ENCODE measurements around the gene FRMD3.
A peak's percentile ranks its signal among the peaks of the same experiment; 100 is the strongest.

The FRMD3 gene

DNA sequence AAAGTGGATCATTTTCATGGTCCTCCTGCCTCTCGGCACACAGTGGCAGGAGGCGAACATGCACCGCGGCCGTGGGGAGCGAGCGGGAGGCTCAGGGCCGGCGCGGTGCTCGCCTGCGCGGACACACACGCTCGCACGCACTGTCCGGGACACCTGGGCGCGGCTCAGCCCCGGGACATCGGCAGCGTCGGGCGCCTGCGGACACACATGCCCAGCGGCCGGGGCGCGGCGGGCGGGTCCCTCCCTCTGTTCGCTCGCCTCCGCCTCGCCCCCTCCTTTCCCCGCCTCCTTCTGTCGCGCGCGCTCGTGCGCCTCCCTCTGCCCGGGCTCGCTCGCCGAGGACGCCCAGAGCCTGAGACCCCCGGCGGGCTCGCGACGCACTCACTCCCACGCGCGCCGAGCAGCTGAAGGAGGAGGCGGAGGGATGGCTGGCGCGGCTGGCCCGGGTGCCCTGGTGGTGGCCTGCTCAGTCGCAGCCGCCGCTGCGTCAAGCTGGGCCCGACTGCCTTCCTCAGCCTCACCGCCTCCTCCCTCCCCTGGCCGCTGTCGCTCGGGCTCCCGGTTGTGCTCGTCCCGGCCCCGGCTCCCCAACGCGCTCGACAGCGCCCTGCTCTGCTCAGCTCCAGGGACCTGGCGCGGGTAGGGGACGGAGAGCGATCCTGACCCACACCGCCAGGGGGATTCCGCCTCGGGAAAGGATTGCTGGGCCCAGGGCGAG, at the start of gene FRMD3:
Gene FRMD3 (minus strand): TSS at position 230 of the 718 bp plus-strand sequence. CDS start 170 bp downstream, at position 60.
- peak within 1 kb of the TSS; percentile 44 for H3K4me3 ChIP-seq (replicated peaks; ENCODE audit: low read depth, low read length)
- DNase-seq (ENCODE audit: low read depth): peak; percentile 59
- TF ChIP-seq, protein P1, sequence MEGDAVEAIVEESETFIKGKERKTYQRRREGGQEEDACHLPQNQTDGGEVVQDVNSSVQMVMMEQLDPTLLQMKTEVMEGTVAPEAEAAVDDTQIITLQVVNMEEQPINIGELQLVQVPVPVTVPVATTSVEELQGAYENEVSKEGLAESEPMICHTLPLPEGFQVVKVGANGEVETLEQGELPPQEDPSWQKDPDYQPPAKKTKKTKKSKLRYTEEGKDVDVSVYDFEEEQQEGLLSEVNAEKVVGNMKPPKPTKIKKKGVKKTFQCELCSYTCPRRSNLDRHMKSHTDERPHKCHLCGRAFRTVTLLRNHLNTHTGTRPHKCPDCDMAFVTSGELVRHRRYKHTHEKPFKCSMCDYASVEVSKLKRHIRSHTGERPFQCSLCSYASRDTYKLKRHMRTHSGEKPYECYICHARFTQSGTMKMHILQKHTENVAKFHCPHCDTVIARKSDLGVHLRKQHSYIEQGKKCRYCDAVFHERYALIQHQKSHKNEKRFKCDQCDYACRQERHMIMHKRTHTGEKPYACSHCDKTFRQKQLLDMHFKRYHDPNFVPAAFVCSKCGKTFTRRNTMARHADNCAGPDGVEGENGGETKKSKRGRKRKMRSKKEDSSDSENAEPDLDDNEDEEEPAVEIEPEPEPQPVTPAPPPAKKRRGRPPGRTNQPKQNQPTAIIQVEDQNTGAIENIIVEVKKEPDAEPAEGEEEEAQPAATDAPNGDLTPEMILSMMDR (IDR thresholded peaks at IDR 0.05; ENCODE audit: low read length, missing control alignments): peak; percentile 63

DNA sequence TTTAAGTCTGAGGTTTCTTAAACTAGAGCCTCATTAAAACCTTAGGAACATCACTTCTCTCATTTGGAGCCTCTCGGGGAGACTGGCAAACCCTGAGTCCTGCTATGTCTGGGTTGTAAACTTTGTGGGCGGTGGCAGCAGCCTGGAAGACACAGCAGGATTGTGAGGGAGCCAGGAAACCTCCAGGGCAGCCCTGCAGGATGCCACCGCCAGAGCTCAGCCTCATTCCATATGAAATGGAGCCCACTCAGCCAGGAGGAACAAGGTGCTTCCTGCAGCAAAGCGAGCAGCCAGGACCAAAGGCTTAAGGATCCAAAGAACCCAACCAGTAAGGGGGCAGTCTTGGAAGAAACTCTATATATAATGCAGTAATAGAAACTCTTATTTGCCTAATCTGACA, 46.8 kb upstream of the FRMD3 start:
- TF ChIP-seq, protein P1 (IDR thresholded peaks at IDR 0.05; ENCODE audit: low read length, missing control alignments): no peak

DNA sequence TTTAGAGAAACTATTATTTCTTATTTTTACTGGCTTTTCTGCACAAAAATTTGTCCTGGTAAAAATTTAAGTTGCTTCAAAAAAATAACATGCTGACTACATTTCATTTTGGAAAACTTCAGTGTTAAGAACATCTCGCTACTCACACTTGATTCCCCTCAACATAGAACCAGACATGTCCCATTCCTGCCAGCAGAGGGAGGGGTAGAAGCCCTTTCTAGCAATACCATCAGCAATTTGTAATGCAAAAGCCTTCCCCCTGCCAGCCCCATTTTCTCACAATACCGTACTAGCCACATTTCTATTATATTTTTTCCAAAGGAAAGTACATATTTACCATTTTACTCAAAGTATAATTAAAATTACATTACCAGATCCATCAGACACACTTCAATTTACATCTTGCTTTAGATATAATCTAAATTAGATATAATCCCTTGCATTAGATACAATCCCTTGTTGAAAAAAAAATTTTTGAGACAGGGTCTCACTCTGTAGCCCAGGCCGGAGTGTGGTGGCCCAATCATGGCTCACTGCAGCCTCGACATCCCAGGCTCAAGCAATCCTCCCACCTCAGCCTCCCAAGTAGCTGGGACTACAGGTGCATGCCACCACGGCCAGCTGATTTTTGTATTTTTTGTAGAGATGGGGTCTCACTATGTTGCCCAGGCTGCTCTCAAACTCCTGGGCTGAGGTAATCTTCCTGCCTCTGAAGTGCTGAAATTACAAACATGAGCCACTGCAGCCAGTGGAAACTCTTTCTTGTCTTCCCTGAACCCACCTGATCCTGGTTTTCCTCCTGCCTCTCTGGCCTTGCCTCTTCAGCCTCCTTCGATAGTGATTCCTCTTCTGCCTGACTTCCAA, 45.2 kb upstream of the FRMD3 start:
- DNase-seq (ENCODE audit: low read depth): peak; percentile 74
- TF ChIP-seq, protein P1 (IDR thresholded peaks at IDR 0.05; ENCODE audit: low read length, missing control alignments): peak; percentile 87
- H3K4me3 ChIP-seq (replicated peaks; ENCODE audit: low read depth, low read length): no peak overlapping the region

More for the DNA sequence above, 46.8 kb upstream of the FRMD3 start:
- no peak for DNase-seq (ENCODE audit: low read depth)
- no peak overlapping the region for H3K4me3 ChIP-seq (replicated peaks; ENCODE audit: low read depth, low read length)

DNA sequence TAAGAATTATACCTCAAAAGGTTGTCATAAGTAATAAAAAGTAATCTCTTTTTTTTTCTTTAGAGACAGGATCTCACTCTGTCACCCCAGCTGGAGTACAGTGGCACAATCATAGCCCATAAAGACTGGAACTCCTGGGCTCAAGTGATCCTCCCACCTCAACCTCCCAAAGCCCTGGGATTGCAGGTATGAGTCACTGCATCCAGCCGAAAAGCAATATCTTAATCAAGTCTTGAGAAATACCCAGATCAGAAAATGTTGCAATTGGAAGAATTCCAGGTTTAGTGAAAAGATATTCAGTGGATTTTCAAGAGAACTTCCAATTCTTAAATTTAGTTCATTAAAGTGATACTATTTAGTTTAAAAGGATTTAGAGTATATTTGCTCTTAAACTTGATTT, 43.8 kb upstream of the FRMD3 start:
- DNase-seq (ENCODE audit: low read depth): peak; percentile 81
- TF ChIP-seq, protein P1 (IDR thresholded peaks at IDR 0.05; ENCODE audit: low read length, missing control alignments): no peak
- no peak overlapping the region for H3K4me3 ChIP-seq (replicated peaks; ENCODE audit: low read depth, low read length)

DNA sequence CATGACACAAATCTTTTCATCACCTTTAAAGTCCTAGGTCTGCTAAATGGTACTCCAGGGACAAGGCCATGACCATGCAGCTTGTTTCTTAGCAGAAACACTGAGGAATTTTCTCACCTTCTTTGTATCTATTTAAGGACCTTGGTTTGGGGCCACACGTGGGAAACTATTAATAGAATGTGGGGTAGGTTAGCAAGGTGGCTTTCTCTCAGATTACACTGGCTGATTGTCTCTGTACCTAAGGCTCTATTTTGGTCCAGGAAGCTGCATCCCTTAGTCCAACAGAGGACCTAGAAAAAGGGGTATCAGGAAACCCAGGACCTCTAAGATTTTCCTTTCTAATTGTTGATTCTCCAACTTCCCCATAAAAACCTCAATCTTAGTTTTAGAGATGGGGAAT, 36.3 kb upstream of the FRMD3 start:
- TF ChIP-seq, protein P1 (IDR thresholded peaks at IDR 0.05; ENCODE audit: low read length, missing control alignments): no peak
- H3K4me3 ChIP-seq (replicated peaks; ENCODE audit: low read depth, low read length): no peak overlapping the region
- no peak for DNase-seq (ENCODE audit: low read depth)

DNA sequence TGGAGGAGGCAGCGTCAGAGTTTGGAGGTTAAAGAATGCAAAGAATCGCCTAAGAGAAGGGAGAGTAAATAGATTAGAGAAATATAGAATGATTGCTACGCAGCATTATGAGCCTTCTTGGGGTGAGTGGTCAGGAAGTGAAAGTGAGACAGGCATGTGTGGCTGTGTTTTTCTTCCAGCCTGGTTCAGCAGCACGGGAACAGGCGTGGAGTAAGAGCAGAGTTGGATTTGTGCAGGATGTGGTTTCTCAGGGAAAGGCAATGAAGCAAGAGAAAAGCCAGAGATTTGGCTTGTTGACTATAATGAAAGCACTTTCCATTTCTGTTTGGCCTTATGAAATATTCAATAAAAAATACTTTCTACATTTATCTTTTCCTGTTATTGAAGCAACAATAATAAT, 34.3 kb upstream of the FRMD3 start:
- H3K4me3 ChIP-seq (replicated peaks; ENCODE audit: low read depth, low read length): no peak overlapping the region
- TF ChIP-seq, protein P1 (IDR thresholded peaks at IDR 0.05; ENCODE audit: low read length, missing control alignments): no peak
- DNase-seq (ENCODE audit: low read depth): peak; percentile 67
